ENCODE data around the gene RARS1. TPM values are rescaled to one million over a fixed set of nuclear protein-coding genes. Genes with fewer than 3 reads are reported as not detected.

Gene RARS1
- total RNA-seq, 1 experiment from 2014 or later = 128 TPM

DNA sequence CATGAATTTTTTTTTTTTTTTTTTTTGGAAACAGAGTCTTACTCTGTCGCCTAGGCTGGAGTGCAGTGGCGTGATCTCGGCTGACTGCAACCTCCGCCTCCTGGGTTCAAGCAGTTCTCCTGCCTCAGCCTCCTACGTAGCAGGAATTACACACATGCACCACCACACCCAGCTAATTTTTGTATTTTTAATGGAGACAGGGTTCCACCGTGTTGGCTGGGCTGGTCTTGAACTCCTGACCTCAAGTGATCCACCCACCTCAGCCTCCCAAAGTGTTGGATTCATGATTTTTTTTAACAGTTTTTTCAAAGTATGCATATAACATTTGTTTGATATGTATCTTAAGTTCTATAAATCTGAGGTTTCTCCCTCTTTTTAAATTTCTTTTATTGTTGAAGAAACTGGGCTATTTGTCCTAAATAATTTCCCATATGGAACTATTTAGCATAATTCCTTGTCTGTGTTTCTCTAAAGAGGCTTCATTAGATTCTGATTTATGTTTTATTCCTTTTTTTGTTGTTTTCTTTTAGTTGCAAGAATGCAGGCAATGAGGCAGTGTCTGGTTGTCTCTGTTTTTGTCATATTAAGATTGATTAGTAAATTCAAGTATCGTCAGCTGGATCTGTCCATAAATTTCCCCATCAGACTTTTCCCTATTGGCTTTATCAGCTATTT is 16.4 kb downstream of the RARS1 start:
- no peak for ATAC-seq
- H3K9me3 ChIP-seq (ENCODE audit: control insufficient read depth, insufficient read depth, low read depth, low read length) = no peaks in the 10 kb centered on the region
- in situ Hi-C loops (cut with HindIII; ENCODE audit: low pct_unique_long_range_greater_than_20kb, low sequenced_read_pairs) (no loop called here), intact Hi-C loops (cut with micrococcal nuclease; ENCODE audit: unreplicated experiment) (no loop called here)
- H3K27ac ChIP-seq (ENCODE audit: low read length) = no peak overlapping the region
- DNase-seq (ENCODE audit: low read depth, low spot score) = no peak
- ChIA-PET POLR2A (no interaction called here), CTCF (no interaction called here)
- BruUV-seq (replicated peaks) = no TSS peak
- no peak overlapping the region for H3K4me3 ChIP-seq (ENCODE audit: low read depth in 2 of 2, low read length in 2 of 2)
- H3K4me1 ChIP-seq (ENCODE audit: control insufficient read depth, insufficient read depth, low read length) = no peaks in the 10 kb centered on the region
- TF ChIP-seq TCF7L2 (IDR thresholded peaks at IDR 0.05; ENCODE audit: low read depth, low read length) (no peak), POLR2AphosphoS5 (IDR thresholded peaks at IDR 0.05; ENCODE audit: low read depth, low read length) (no peak), SIN3A (IDR thresholded peaks at IDR 0.05; ENCODE audit: borderline replicate concordance, insufficient read depth, low read depth, low read length) (no peak), CTCF (IDR thresholded peaks at IDR 0.05) (no peak)
- TF ChIP-seq, protein P1, sequence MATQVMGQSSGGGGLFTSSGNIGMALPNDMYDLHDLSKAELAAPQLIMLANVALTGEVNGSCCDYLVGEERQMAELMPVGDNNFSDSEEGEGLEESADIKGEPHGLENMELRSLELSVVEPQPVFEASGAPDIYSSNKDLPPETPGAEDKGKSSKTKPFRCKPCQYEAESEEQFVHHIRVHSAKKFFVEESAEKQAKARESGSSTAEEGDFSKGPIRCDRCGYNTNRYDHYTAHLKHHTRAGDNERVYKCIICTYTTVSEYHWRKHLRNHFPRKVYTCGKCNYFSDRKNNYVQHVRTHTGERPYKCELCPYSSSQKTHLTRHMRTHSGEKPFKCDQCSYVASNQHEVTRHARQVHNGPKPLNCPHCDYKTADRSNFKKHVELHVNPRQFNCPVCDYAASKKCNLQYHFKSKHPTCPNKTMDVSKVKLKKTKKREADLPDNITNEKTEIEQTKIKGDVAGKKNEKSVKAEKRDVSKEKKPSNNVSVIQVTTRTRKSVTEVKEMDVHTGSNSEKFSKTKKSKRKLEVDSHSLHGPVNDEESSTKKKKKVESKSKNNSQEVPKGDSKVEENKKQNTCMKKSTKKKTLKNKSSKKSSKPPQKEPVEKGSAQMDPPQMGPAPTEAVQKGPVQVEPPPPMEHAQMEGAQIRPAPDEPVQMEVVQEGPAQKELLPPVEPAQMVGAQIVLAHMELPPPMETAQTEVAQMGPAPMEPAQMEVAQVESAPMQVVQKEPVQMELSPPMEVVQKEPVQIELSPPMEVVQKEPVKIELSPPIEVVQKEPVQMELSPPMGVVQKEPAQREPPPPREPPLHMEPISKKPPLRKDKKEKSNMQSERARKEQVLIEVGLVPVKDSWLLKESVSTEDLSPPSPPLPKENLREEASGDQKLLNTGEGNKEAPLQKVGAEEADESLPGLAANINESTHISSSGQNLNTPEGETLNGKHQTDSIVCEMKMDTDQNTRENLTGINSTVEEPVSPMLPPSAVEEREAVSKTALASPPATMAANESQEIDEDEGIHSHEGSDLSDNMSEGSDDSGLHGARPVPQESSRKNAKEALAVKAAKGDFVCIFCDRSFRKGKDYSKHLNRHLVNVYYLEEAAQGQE (IDR thresholded peaks at IDR 0.05; ENCODE audit: insufficient read depth in 1 of 2, low read depth in 2 of 2, low read length in 1 of 2) = no peak
- H3K36me3 ChIP-seq (ENCODE audit: control insufficient read depth, insufficient read depth, low read length) = peaks cover 41% of the 10 kb centered on the region
- H3K27me3 ChIP-seq (ENCODE audit: control insufficient read depth, insufficient read depth, low read length) = no peaks in the 10 kb centered on the region

GRCh38 chr5:168513861-168514428 is 27.7 kb downstream of the RARS1 start:
- CTCF ChIA-PET = interaction anchor here (0.5 kb wide), 1 partner anchor 433 kb away, joined by 4 read pairs; no protein-coding TSS in a partner anchor
- no peak overlapping the region for H3K4me3 ChIP-seq (ENCODE audit: low read depth in 2 of 2, low read length in 2 of 2)
- TF ChIP-seq CTCF (IDR thresholded peaks at IDR 0.05) (no peak), POLR2AphosphoS5 (IDR thresholded peaks at IDR 0.05; ENCODE audit: low read depth, low read length) (no peak), TCF7L2 (IDR thresholded peaks at IDR 0.05; ENCODE audit: low read depth, low read length) (no peak), SIN3A (IDR thresholded peaks at IDR 0.05; ENCODE audit: borderline replicate concordance, insufficient read depth, low read depth, low read length) (no peak)
- TF ChIP-seq, protein P1 (IDR thresholded peaks at IDR 0.05; ENCODE audit: insufficient read depth in 1 of 2, low read depth in 2 of 2, low read length in 1 of 2) = no peak
- in situ Hi-C loops (cut with HindIII; ENCODE audit: low pct_unique_long_range_greater_than_20kb, low sequenced_read_pairs) (no loop called here), intact Hi-C loops (cut with micrococcal nuclease; ENCODE audit: unreplicated experiment) (no loop called here)
- POLR2A ChIA-PET = no interaction called here
- no peak overlapping the region for H3K27ac ChIP-seq (ENCODE audit: low read length)
- no peaks in the 10 kb centered on the region for H3K4me1 ChIP-seq (ENCODE audit: control insufficient read depth, insufficient read depth, low read length)
- DNase-seq (ENCODE audit: low read depth, low spot score) = no peak
- no peaks in the 10 kb centered on the region for H3K27me3 ChIP-seq (ENCODE audit: control insufficient read depth, insufficient read depth, low read length)
- ATAC-seq = no peak
- peaks cover 50% of the 10 kb centered on the region for H3K36me3 ChIP-seq (ENCODE audit: control insufficient read depth, insufficient read depth, low read length)
- BruUV-seq (replicated peaks) = no TSS peak
- H3K9me3 ChIP-seq (ENCODE audit: control insufficient read depth, insufficient read depth, low read depth, low read length) = peaks cover 6% of the 10 kb centered on the region; the same call in 1 of the 2 replicates

Measured in Panc1 (cell line).